HG03060 (cell line): Measurements from ENCODE around the gene SYT7.

Experiments used
- ATAC-seq: cut with Tn5 transposase; IDR thresholded peaks from one replicate; pipeline ENCODE4 v1.9.1; 2021; ENCODE audit warnings: low read depth, moderate number of reproducible peaks; ENCODE audit not compliant: unreplicated experiment

The SYT7 gene

DNA sequence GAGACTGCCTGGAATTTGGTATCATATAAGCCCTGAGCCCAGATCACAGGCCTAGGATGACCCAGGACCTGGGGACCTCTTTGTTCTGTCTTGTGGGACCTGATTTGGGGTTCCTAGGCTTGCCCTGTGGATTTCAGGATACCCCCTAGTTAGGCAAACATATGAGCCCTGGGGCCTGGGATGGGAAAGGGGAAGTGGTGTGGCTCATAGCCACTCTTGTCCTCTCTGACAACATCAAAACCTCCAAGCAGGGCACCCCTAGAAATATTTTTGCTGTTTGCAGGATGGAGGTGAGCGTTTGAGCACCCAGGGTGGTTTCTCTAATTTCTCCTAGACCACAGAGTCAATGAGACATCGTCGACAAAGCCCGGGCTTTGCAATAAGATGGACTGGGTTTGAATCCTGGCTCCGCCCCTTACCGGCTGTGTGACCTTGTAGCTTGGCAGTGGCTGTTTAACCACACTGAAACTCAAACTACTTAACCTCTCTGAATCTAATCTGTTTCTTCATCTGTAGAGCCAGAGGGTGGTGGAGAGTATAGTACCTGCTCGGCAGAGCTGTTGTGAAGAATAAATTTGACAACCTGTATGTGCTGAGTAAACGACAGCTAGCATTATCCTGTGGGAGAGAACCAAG lies 77.6 kb downstream of the SYT7 start:
- ATAC-seq = no peak

DNA sequence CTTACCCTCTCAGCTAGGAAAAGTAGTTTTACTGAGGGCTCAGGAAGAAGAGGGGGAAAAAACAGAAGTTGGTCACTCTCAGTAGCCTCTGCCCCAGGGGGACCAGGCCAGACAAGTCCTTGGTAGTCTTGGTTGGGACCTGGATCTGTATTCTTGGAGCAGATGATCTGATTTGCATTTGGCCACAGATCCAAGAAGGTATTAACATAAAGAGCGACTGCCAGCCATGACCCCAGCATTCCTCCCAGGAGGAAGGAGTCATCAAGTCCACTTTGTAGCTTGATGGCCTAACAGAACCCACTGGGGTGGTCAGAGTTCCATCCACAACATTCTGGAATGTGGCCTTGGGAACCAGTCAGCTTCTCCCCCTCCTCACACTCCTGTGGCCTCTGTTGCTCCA lies 78.4 kb downstream of the SYT7 start:
- ATAC-seq = no peak

DNA sequence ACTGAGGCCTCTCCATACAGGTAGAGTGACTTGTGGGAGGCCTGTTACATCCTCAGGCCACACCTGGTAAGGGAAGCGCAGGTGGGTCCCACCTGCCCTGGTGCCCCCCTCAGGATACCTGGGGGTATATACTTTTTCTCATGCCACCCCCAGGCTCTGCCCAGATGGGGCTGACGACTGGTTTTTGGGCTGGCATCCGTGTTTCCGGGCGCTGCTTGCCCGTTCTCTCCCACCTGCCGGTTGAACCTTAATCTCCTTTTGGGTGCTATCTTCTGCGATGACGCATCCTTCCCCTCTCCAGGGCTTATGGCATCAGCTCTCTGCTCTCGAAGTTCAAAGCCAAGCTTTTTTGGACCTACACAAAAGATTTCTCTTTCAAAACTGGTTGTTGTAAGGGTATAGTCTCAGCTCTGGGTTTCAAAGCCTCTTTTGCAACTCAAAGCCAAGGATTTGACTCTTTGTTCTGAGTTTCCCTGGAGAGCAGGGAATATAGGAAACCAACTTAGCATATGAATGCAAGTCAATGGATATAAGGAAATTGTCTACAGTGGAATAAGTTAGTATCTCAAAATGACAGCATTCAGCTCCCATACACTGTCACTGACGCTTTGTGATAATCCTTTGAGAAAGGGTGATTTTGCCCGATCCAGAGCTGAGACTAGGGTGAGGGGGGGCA lies 80.9 kb downstream of the SYT7 start:
- ATAC-seq = no peak

DNA sequence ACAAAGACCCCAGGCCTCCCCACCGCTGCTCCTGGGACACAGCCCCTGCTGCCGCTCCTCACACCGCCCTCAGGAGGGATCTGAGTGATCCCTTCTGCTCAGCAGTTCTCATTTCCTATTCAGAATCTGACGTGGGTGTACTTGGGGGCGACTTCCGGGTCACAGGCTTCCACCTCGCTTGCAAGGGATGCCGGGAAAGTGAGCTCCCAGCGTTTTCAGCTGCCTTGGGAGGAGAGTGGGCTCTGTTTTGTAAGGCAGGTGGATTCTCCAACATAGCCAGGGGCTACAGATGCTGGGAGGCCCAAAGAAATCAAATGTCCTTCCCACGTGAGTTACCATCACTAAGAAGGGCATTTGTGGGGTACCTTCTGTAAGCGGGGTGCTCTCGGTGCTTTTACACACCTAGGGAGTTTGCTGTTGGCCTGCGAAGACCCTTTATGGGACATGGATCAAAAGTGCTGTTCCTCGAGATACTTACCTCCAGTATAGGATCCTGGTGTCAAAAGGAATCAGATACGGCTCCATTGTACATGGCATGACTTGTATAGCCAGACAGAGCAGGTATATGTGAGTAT lies 82.0 kb downstream of the SYT7 start:
- ATAC-seq = no peak

DNA sequence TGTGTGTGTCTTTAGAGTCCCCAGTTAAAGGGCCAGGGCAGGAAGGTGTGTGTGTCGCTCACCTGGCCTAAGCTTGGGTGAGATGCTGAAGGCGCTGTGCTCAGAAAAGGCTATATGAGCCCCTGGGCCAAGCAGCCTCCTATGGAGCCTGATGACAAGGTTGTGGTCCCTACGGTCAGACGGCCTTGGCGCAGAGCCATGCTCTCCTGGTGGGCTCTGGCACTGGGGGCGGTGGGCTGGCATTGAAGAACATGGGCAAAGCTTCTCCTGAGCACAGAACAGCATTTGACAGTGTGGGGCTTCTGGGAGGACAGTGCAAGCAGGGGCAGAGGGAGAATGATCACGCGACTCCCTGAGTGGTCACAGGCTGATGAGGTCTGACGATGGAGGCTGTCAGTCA lies 83.0 kb downstream of the SYT7 start:
- no peak for ATAC-seq

DNA sequence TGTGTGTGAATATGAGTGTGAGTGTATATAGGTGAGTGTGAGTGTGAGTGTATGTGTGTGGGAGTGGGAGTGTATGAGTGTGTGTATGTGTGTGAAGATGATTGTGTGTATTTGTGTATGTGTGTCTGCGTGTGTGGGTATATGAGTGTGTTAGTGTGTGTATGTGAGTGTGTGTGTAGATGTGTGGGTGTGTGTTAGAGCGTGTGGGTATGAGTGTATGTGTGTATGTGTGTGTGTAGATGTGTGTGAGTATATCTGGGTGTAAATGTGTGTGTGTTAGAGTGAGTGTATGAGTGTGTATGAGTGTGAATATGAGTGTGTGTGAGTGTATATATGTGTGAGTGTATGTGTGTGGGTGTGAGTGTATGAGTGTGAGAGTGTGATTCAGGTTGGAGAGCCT lies 83.4 kb downstream of the SYT7 start:
- no peak for ATAC-seq

DNA sequence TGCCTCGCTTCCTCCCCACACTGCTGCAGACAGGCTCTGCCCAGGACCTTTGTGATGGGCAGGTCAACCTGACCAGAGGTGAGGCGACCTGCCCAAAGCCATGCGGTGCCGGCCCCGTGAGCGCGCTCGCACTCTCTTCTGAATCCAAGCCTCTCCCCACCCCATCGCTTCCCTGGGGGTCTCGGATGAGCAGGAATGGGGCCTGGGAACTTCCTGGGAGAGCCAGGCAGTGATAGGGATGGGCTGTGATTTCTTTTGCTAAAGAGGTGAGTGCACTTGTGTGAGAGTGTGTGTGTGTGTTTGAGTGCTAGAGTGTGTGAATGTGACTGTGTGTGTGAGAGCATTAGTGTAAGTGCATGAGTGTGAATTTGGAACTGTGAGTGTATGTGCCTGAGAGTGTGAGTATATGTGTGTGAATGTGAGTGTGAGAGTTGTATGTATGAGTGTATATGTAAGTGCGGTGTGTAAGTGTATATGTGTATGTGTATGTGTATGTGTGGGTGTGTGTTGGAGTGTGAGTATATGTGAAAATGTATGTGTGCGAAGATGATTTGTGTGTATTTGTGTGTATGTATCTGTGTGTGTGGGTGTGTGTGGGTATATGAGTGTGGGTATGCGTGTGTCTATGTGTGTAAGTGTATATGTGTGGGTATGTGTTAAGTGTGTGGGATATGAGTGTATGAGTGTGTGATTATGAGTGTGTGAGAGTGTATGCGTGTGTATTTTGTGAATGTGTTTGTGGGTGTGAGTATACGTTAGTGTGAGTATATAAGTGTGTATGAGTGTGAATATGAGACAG lies 84.1 kb downstream of the SYT7 start:
- no peak for ATAC-seq

DNA sequence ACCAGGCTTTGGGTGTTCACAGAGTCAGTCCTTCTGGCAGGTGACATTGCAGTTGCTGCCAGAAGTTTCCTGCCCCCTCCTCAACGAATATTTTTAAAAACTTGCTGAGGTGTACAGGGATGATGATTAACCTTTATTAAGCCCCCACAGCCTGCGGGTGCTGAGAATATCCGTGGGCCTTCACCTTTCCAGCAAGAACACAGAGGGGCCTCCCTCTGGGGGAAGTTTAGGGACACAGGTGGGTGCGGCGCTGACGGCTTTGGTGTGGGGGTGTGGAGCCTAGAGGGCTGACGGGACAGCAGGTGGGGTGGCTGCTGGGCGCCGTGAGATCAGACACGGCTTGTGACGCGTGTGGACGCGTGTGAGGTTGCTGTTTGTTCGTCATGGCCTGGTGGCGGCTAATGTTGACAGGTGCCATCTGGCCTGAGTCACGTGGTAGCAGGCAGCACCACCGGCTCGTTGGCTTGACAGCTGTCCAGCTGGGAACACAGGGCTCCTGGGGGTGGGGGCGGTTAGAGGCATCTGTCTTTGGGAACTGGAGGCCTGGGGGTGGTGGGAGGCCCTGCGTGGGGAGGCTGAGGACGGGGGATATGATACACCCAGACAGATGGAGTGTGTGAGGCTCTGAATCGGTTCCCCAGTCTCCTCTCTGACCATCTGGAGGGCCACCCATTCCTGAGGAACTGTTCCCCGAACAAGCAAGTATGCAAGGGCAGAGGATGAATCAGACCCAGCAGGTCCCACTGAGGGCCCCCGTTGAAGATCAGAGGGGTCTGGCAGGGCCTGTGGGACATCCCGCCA lies 84.9 kb downstream of the SYT7 start:
- ATAC-seq = no peak

DNA sequence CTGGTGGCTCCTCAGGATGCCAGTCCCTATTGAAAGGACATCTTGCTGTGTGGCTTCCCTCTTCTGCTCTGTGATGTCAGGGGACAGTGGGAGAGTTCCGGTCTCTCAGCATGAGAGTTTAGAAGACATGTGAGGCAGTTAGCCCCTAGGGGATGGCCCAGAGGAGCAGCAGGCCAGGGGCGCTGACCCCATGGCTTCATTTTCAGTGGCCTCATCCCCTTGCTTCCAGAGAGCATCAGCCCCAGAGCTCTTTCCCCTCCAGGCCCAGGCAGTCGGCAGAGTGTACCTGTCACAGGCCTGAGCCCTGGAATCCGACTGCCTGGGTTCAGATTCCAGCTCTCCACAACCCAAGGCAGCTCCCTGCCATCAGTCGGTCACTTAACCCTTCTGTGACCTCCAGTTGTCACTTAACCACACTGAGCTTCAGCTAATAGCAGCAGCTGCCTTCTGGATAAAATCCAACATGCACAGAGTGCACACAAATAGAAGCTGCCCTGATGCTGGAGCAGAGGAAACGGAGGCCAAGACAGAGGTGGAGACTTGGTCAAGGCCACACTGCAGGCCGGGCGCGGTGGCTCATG lies 86.4 kb downstream of the SYT7 start:
- no peak for ATAC-seq

DNA sequence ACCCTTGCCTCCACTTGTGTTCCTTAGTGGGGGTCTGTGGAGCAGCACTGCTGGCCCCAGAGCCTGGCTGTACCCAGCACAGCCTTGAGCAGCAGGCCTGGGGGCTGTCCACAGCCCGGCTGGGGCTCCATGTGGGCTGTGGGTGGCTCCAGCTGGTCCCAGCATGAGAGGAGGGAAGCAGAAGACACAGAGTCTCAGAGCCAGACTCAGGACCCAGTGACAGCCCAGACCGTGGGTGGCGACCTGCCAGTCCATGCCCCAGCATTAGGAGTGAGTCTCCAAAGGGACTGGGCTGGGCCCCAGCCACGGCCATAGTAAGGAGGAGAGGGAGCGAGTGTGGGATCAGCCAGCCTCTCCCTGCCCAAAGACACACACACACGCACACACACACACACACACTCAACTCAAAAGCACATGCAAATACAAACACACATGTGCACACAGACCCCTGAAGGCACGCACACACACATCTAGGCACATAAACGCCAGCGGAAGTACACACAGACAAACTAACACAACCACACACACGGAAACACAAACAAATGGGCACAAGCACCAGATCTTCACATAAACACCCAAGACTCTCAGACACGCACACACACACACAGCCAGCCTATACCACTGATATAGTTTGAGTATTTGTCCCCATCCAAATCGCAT lies 89.0 kb downstream of the SYT7 start:
- no peak for ATAC-seq

DNA sequence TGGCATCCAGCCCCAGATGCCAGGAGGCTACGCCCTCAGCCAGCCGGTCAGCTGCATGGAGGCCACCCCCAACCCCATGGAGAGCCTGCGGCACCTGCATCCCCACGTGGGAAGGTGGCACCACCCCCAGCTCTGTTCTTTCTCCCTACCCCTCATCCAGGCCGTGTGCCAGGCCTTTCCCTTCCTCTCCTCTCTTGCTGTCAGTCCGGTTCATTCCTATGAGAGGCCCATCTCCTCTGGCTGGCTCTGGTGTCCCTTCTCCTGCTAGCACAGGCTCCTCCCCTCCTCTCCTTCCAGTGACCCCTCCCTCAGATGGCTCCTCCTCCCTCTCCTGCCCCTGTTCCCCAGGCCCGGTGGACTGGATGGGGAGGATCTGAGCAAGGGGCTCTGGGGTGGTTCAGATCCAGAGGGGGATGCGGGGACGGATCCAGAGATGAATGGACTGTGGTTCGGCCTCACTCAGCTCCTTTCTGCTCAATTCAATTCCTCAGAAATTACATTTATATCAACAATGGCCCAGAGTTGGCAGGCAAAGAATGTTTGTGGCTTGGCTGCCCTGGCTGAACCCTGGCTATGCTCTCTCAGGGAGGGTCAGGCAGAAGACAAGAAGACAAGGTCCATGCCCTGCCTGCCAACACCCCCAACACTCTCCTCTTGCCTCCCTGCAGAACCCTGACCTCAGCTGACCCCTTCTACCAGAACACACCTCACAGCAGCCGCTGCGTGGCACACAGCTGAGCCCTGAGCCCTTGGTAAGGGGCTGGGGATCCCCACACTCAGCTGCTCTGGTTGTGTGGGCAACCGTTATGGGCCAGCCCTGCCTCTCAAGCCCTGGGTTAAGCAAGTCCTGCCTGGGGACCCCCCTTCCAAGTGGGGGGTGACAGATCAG lies 90.8 kb downstream of the SYT7 start:
- ATAC-seq = no peak

DNA sequence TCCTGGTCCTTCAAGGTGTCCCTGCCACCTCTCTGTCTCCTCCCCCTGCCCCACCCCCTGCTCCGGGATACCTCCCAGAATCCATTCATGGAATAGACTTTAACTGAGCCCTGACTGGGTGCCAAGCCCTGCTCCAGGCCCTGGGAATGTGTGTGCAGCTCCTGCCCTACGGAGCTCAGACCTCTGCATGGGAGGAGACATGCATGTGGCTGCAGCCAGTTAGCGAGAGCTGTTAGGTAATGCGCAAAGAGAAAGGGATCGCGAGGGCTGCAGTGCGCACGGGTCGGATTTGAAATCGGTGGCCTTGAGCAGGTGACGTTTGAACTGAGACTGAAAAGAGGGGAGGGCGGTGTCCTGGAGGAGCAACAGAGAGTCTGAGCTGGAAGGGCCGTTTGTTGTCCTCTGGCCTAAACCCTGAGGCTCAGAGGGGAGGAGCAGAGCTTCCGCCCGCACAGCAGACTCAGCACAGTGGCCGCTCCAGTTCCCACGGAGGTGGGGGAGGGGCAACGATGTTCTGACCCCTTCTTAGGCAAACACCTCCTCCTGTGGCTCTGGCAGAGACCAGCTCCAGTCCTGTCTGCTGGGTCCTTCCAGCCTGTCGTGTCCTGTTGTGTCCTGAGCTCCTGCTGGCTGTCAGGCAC lies 92.1 kb downstream of the SYT7 start:
- ATAC-seq = no peak

DNA sequence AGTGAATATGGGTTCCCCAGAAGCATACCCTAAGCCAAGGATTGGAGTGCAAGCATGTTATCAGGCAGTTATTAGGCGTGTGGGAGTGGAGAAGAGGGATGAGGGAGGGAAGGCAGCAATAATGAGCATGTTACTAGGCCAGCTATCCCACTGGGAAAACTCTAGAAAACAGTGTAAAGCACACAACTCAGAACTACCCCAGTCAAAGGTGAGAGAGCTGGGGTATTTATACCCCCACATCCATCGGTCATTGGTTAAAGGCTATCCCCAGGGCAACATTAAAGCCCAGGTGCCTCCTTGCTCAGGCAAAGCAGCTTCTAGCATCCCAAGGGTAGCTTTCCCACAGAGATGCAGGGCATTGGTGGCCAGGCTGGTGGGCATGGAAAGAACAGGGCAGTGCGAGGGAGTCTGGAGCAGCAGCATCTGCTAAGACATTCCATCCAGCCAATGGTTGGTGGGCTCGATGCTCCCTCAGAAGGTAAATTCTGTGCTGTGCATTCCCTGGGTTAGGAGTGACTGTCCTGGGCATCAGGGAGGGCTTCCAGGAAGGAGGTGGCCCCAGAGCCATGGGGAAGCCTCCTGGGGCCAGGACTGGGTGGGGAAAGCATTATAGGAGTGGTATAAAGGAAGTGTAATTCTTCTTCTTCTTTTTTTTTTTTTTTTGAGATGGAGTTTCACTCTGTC lies 93.4 kb downstream of the SYT7 start:
- ATAC-seq = no peak

DNA sequence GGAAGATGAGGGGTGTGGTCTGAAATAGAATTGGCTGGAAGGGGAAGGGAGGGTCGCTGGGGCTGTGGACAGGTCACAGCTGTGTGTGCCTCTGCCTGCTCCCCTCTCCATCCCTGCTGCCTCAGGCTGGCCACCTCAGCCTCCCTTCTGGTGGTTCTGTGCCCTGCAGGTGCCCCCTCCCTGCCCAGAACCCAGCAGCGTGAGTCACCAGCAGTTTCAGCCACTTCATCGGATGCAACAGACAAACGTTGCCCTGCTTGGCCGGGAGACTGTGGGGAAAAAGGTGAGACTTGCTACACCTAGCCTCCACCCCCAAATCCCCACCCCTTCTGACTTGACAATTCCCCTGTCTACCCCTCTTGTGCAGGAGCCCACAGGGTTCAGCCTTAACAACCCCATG lies 94.1 kb downstream of the SYT7 start:
- no peak for ATAC-seq

DNA sequence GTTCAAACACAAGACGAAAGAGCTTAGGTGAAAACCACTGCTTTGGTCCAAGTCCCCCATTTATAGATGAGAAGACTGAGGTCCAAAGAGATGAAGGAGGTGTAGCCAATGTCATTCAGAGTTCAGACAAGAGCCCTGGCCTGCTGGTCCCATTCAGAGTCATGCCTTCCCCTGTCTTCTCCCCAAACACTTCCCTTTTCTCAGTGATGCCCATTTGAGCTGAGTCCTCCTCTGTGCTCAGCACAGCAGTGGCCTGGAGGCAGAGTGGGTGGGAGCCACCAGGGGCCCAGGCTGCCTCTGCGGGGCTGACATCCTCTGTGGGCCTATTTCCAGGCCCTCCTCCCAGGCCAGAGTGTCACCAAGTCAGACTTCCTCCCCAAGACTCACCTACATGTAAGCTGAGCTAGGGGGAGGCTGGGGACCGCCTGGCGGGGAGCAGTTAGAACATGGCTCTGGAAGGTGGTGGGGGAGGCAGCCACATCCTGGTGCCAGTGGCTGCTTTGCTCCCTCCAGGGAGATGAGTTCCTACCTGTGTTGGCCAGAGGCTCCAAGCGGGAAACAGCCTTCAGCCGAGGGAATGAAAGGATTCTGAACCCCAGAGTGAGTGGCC lies 94.8 kb downstream of the SYT7 start:
- ATAC-seq = no peak

DNA sequence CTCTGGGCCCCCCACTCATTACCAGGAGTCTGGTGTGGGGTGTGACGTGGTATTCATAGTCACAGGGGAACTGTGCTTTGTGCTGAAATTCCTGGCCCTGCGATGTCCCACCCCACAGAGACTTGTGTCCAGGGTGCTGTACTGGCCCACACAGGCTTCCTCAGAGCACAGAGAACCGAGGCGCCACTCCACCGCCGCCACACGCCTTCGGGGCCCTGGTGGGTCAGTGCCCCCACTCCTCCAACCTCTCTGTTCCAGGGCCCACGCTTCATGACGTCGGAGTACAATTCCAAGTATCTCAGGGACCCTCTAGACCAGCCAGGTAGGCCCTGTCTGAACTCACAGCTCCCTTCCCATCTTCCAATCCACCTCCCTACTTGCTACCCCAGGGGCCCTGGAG lies 95.8 kb downstream of the SYT7 start:
- no peak for ATAC-seq

DNA sequence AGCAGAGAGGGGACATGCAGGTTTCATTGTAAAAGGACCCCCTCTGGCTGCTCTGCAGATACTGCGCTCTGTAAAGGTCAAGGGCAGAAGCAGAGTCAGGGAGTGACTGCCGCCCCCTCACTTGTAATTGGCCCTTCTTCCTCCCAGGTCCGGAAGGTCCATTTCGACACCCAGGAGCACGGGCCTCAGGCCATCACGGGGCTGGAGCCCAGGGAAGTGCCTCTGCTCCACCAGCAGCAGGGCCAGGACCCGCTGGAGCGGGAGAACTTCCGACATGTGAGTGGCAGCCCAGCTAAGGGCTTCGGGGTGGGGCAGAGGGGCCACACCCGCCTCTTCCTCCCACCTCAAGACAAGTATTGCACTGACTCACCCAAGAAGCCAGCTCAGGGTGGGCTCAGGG lies 96.3 kb downstream of the SYT7 start:
- no peak for ATAC-seq
